ENCODE data around the gene INSC.

INSC gene

GRCh38 chr11:15197696-15198095 is 83.0 kb downstream of the INSC start:
- no peak for TF ChIP-seq CTCF (IDR thresholded peaks at IDR 0.05; ENCODE audit: control extremely low read depth, extremely low read depth, low read depth, missing control alignments)
- DNase-seq (ENCODE audit: extremely low spot score), result no peak
- CTCF ChIA-PET, result interaction anchor here (1.0 kb wide), 2 partner anchors 93 to 407 kb away, joined by 3 read pairs; no protein-coding TSS in a partner anchor
- POLR2A ChIA-PET, result no interaction called here

GRCh38 chr11:15198284-15198683 is 83.6 kb downstream of the INSC start:
- POLR2A ChIA-PET, result no interaction called here
- CTCF ChIA-PET, result interaction anchor here (1.0 to 1.7 kb wide), 3 partner anchors 8 to 407 kb away, joined by 3 to 4 read pairs (median 4); no protein-coding TSS in a partner anchor
- DNase-seq (ENCODE audit: extremely low spot score), result no peak
- no peak for TF ChIP-seq CTCF (IDR thresholded peaks at IDR 0.05; ENCODE audit: control extremely low read depth, extremely low read depth, low read depth, missing control alignments)

GRCh38 chr11:15199693-15200092 is 85.0 kb downstream of the INSC start:
- POLR2A ChIA-PET, result no interaction called here
- no peak for DNase-seq (ENCODE audit: extremely low spot score)
- CTCF ChIA-PET, result interaction anchor here (1.5 to 1.7 kb wide), 2 partner anchors 8 to 9 kb away, joined by 4 read pairs; no protein-coding TSS in a partner anchor
- TF ChIP-seq CTCF (IDR thresholded peaks at IDR 0.05; ENCODE audit: control extremely low read depth, extremely low read depth, low read depth, missing control alignments), result no peak

DNA sequence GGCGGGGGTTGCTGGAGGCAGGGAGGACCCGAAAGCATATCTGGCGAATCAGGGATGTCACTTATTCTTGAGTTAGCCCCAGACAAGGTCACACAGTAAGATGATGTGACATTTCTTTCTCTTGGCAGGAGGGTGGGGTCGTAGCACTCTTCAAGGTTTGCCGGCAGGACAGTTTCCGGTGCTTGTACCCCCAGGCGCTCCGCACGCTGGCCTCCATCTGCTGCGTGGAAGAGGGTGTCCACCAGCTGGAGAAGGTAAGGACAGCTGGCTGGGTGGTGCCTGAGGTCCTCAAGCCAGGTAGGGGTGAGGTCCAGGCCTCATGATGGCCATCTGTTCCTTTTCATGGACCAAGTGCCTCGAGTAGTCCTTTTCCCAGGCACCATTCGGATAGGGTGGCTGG is 86.0 kb downstream of the INSC start:
- DNase-seq (ENCODE audit: extremely low spot score), result no peak

GRCh38 chr11:15201586-15201985 is 86.9 kb downstream of the INSC start:
- no peak for DNase-seq (ENCODE audit: extremely low spot score)
- CTCF ChIA-PET, result interaction anchor here (1.0 to 1.4 kb wide), 5 partner anchors 19 to 411 kb away, joined by 3 to 5 read pairs (median 3); no protein-coding TSS in a partner anchor
- POLR2A ChIA-PET, result no interaction called here
- no peak for TF ChIP-seq CTCF (IDR thresholded peaks at IDR 0.05; ENCODE audit: control extremely low read depth, extremely low read depth, low read depth, missing control alignments)

More for the DNA sequence above, 86.0 kb downstream of the INSC start:
- no peak for TF ChIP-seq CTCF (IDR thresholded peaks at IDR 0.05; ENCODE audit: control extremely low read depth, extremely low read depth, low read depth, missing control alignments)
- ChIA-PET POLR2A (no interaction called here), CTCF (no interaction called here)

DNA sequence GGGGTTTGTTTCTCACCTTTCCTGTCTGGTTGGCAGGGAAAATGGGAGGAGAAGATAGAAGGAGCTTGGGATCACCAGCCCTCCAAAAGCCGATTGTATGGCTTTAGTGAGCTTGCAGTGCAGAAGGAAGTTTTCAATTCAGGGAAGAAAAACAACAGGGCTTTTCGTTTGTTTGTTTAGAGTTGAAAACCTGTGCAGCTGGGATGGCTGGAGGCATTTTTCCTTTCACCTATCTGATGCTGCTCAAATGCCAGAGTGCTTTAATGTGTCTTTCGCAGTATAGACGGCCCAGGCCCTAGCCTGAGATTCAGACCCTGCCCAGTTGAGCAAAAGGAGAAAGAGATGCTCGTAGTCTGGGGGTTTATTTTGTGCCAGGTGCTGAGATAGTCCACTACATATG is 87.9 kb downstream of the INSC start:
- ChIA-PET CTCF (interaction anchor here (1.3 to 1.5 kb wide), 4 partner anchors 15 to 295 kb away, joined by 3 to 6 read pairs (median 5); no protein-coding TSS in a partner anchor), POLR2A (no interaction called here)
- no peak for DNase-seq (ENCODE audit: extremely low spot score)
- TF ChIP-seq CTCF (IDR thresholded peaks at IDR 0.05; ENCODE audit: control extremely low read depth, extremely low read depth, low read depth, missing control alignments), result no peak
